OCI-LY7 (cell line): ENCODE results near the gene TAF1B.

ENCODE experiments used
- CTCF ChIP-seq: fragments of 200-600 bp; sonication (generic); conservative IDR thresholded peaks from 2 replicates; pipeline ENCODE4 v1.5.1; 2014; ENCODE audit warnings: mild to moderate bottlenecking, antibody characterized with exemption, low read length, moderate library complexity, mixed read lengths
- EZH2phosphoT487 ChIP-seq: fragments of 200-600 bp; sonication (generic); IDR thresholded peaks from 2 replicates; pipeline ENCODE4 v1.6.1; 2018; ENCODE audit warnings: low read depth, borderline replicate concordance, mild to moderate bottlenecking, mixed run types, antibody characterized with exemption, low read length, moderate library complexity, mixed read lengths

GRCh38 chr2:9793918-9794717 lies 49.2 kb upstream of the TAF1B start:
- TF ChIP-seq CTCF (no peak), EZH2phosphoT487 (no peak)
